ENCODE data around the gene RPH3AL.

RPH3AL gene

DNA sequence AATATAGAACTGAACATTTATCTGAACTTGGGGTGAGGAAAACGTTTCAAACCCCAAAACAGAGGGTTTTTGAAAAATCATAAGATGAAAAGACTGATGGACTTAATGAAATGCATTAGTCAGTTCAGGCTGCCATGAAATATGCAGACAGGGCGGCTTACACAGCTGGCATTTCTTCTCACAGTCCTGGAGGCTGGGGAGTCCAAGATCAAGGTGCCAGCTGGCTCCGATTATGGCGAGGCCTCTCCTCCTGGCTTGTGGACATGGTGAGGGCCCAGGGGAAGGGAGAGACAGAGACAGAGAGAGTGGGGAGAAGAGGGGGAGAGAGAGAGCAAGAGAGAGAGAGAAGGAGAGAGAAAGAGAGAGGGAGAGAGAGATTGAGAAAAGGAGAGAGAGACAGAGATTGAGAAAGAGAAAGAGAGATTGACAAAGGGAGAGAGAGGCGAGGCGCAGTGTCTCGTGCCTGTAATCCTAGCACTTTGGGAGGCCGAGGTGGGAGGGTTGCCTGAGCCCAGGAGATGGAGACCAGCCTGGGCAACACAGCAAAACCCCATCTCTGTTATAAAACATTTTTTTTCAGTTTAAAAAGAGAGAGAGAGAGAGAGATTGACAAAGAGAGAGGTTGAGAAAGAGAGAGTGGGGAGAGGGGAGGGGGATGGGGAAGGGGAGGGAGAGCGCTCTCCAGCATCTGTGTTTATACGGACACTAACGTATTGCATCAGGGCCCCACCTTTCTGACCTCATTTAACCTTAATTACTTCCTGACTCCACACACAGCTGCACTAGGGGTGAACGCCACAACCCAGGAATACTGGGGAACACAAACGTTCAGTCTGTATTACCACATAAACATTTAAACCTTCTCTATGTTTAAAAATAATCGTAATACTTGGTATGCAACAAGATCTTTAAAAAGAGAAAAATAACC, 24.6 kb upstream of the RPH3AL start:
- ATAC-seq, result peak; percentile 75
- no peak for TF ChIP-seq ISL1 (CRISPR knock-in tag; IDR thresholded peaks at IDR 0.05)
- TF ChIP-seq OSR1 (CRISPR knock-in tag; IDR thresholded peaks at IDR 0.05), result no peak
- no peak for TF ChIP-seq ZFP30 (CRISPR knock-in tag; IDR thresholded peaks at IDR 0.05)
- TF ChIP-seq ARNTL (CRISPR knock-in tag; IDR thresholded peaks at IDR 0.05; ENCODE audit: borderline replicate concordance, low read depth), result no peak
- TF ChIP-seq ZNF70 (CRISPR knock-in tag; IDR thresholded peaks at IDR 0.05), result no peak
- no peak for TF ChIP-seq ZNF565 (CRISPR knock-in tag; conservative IDR thresholded peaks at IDR 0.05; ENCODE audit: low read depth)

DNA sequence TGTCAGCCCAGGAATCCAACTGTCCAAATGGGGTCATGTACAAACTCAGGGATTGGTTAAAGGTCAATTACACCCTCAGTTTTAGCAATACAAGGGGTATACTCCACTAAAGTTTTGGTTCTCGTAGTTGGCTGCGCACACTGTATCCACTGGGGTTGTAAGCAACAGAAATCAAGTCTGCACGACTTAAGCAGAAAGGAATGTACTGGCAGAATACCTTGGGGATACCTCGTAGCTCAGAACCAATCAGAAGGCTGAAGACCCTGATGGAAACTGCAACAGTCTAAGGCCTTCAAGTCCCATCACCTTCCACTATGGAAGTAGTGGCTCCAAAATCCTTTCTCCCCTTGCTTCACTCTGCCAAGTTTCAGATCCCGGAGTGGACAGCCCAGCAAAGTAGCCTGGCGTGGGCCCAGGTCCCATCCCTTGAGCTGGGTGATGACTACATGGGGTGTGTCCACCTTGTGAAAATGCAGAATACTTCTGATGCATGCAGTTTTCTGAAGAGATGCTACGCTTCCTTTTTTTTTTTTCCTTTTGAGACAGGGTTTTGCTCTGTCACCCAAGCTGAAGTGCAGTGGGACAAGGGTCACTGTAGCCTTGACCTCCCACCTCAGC, 21.1 kb upstream of the RPH3AL start:
- no peak for ATAC-seq
- TF ChIP-seq ARNTL (CRISPR knock-in tag; IDR thresholded peaks at IDR 0.05; ENCODE audit: borderline replicate concordance, low read depth) (no peak), ZFP30 (CRISPR knock-in tag; IDR thresholded peaks at IDR 0.05) (no peak), PPARA (CRISPR knock-in tag; IDR thresholded peaks at IDR 0.05; ENCODE audit: borderline replicate concordance) (no peak), RARB (CRISPR knock-in tag; IDR thresholded peaks at IDR 0.05) (no peak), ISL1 (CRISPR knock-in tag; IDR thresholded peaks at IDR 0.05) (no peak), ZNF8 (CRISPR knock-in tag; IDR thresholded peaks at IDR 0.05) (no peak), CSDC2 (CRISPR knock-in tag; IDR thresholded peaks at IDR 0.05) (no peak), OSR1 (CRISPR knock-in tag; IDR thresholded peaks at IDR 0.05) (no peak), BACH2 (CRISPR knock-in tag; IDR thresholded peaks at IDR 0.05; ENCODE audit: borderline replicate concordance) (no peak)
- TF ChIP-seq, protein P1, sequence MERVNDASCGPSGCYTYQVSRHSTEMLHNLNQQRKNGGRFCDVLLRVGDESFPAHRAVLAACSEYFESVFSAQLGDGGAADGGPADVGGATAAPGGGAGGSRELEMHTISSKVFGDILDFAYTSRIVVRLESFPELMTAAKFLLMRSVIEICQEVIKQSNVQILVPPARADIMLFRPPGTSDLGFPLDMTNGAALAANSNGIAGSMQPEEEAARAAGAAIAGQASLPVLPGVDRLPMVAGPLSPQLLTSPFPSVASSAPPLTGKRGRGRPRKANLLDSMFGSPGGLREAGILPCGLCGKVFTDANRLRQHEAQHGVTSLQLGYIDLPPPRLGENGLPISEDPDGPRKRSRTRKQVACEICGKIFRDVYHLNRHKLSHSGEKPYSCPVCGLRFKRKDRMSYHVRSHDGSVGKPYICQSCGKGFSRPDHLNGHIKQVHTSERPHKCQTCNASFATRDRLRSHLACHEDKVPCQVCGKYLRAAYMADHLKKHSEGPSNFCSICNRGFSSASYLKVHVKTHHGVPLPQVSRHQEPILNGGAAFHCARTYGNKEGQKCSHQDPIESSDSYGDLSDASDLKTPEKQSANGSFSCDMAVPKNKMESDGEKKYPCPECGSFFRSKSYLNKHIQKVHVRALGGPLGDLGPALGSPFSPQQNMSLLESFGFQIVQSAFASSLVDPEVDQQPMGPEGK (CRISPR knock-in tag; IDR thresholded peaks at IDR 0.05; ENCODE audit: borderline replicate concordance), result no peak
- TF ChIP-seq, protein P2, sequence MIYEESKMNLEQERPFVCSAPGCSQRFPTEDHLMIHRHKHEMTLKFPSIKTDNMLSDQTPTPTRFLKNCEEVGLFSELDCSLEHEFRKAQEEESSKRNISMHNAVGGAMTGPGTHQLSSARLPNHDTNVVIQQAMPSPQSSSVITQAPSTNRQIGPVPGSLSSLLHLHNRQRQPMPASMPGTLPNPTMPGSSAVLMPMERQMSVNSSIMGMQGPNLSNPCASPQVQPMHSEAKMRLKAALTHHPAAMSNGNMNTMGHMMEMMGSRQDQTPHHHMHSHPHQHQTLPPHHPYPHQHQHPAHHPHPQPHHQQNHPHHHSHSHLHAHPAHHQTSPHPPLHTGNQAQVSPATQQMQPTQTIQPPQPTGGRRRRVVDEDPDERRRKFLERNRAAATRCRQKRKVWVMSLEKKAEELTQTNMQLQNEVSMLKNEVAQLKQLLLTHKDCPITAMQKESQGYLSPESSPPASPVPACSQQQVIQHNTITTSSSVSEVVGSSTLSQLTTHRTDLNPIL (CRISPR knock-in tag; IDR thresholded peaks at IDR 0.05; ENCODE audit: low read depth), result no peak
- TF ChIP-seq, protein P3, sequence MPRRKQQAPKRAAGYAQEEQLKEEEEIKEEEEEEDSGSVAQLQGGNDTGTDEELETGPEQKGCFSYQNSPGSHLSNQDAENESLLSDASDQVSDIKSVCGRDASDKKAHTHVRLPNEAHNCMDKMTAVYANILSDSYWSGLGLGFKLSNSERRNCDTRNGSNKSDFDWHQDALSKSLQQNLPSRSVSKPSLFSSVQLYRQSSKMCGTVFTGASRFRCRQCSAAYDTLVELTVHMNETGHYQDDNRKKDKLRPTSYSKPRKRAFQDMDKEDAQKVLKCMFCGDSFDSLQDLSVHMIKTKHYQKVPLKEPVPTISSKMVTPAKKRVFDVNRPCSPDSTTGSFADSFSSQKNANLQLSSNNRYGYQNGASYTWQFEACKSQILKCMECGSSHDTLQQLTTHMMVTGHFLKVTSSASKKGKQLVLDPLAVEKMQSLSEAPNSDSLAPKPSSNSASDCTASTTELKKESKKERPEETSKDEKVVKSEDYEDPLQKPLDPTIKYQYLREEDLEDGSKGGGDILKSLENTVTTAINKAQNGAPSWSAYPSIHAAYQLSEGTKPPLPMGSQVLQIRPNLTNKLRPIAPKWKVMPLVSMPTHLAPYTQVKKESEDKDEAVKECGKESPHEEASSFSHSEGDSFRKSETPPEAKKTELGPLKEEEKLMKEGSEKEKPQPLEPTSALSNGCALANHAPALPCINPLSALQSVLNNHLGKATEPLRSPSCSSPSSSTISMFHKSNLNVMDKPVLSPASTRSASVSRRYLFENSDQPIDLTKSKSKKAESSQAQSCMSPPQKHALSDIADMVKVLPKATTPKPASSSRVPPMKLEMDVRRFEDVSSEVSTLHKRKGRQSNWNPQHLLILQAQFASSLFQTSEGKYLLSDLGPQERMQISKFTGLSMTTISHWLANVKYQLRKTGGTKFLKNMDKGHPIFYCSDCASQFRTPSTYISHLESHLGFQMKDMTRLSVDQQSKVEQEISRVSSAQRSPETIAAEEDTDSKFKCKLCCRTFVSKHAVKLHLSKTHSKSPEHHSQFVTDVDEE (CRISPR knock-in tag; IDR thresholded peaks at IDR 0.05), result no peak

DNA sequence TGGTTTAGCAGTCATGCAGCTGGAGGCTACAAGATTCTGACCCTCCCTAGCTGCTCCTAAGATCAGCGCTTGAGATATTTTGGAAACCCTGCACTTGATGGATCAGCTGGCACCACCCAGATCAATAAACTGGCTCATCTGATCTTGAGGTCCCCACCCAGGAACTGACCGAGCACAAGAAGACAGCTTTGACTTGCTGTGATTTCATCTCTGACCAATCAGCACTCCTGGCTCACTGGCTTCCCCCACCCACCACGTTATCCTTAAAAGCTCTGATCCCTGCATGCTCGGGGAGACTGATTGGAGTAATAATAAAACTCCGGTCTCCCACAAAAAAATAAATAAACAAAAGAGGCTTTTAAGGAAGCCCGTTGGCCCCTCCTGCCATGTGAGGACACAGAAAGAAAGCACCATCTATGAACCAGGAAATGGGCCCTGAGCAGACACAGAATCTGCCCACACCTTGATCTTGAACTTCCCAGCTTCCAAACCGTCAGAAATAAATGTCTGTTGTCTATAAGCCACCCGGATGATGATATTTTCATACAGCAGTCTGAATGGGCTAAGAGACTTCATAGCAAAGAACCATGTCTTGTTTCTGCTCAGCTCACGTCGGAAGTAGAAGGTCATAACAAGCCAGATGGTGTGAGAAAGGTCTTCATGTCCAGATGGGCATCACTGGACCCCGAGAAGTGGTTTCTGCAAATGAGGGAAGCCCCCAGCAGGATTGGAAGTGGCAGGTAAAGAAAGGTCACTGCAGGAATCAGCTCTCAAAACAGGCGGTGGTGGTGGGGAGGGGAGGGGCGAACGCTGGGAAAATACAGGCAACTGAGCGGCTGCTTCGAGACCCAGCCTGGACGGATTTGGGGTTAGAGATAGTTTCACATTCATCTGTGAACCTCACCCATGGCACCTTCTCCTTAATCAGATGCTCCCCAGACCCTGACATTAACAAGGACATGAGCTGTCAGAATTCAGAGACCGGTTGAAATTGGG, 19.8 kb upstream of the RPH3AL start:
- no peak for TF ChIP-seq ZFP3 (CRISPR knock-in tag; IDR thresholded peaks at IDR 0.05)
- no peak for TF ChIP-seq PPARA (CRISPR knock-in tag; IDR thresholded peaks at IDR 0.05; ENCODE audit: borderline replicate concordance)
- no peak for TF ChIP-seq OSR1 (CRISPR knock-in tag; IDR thresholded peaks at IDR 0.05)
- TF ChIP-seq, protein P1 (CRISPR knock-in tag; IDR thresholded peaks at IDR 0.05; ENCODE audit: borderline replicate concordance), result no peak
- no peak for TF ChIP-seq SNAI2 (CRISPR knock-in tag; IDR thresholded peaks at IDR 0.05)
- no peak for TF ChIP-seq BACH2 (CRISPR knock-in tag; IDR thresholded peaks at IDR 0.05; ENCODE audit: borderline replicate concordance)
- TF ChIP-seq, protein P3 (CRISPR knock-in tag; IDR thresholded peaks at IDR 0.05), result no peak
- no peak for TF ChIP-seq ISL1 (CRISPR knock-in tag; IDR thresholded peaks at IDR 0.05)
- TF ChIP-seq ESRRG (CRISPR knock-in tag; IDR thresholded peaks at IDR 0.05), result no peak
- no peak for TF ChIP-seq ZNF70 (CRISPR knock-in tag; IDR thresholded peaks at IDR 0.05)
- ATAC-seq, result no peak
